CD14-positive monocyte (primary cell): ENCODE measurements around the gene BICD1. TPM values are rescaled to one million over a fixed set of nuclear protein-coding genes. Genes with fewer than 3 reads are reported as not detected.

Source experiments
- DNase-seq, 3 donors: peaks; one replicate each; pipeline ENCODE4 v3.0.0-alpha.2; 2011 to 2022
- H2AFZ ChIP-seq: 2 replicates; pipeline ENCODE4 v1.6.0; 2012; ENCODE audit warnings: mild to moderate bottlenecking, low read depth, low read length, inconsistent platforms; ENCODE audit not compliant: insufficient read depth, poor library complexity, severe bottlenecking
- H3K27ac ChIP-seq, 2 donors: 1 replicate in 1 of 2; 2 replicates in 1 of 2; pipeline ENCODE4 v1.5.1; 2012 to 2013; ENCODE audit warnings: low read length in 2 of 2, control low read depth in 1 of 2, inconsistent platforms in 1 of 2, low read depth in 1 of 2, mild to moderate bottlenecking in 1 of 2
- H3K27me3 ChIP-seq, 2 donors: one replicate each; pipeline versions ENCODE4 v1.6.0 to v1.6.1; 2011 to 2013; ENCODE audit warnings: low read length in 2 of 2; ENCODE audit not compliant: control insufficient read depth in 2 of 2, insufficient read depth in 2 of 2
- H3K36me3 ChIP-seq, 2 donors: replicated peaks in 1 of 2; 1 replicate in 1 of 2; 2 replicates in 1 of 2; pipeline versions ENCODE4 v1.5.1 to v1.6.1; 2012 to 2013; ENCODE audit warnings: low read length in 2 of 2, control low read depth in 1 of 2, inconsistent platforms in 1 of 2, mild to moderate bottlenecking in 1 of 2; ENCODE audit not compliant: insufficient read depth in 2 of 2, control insufficient read depth in 1 of 2
- H3K4me1 ChIP-seq, 2 donors: 1 replicate in 1 of 2; 2 replicates in 1 of 2; pipeline versions ENCODE4 v1.5.1 to v1.6.1; 2012 to 2013; ENCODE audit warnings: low read length in 2 of 2, control low read depth in 1 of 2, inconsistent platforms in 1 of 2, mild to moderate bottlenecking in 1 of 2, moderate library complexity in 1 of 2; ENCODE audit not compliant: insufficient read depth in 2 of 2, control insufficient read depth in 1 of 2
- H3K4me2 ChIP-seq: replicated peaks from 2 replicates; pipeline ENCODE3; 2012; ENCODE audit warnings: low read length, moderate library complexity, mild to moderate bottlenecking; ENCODE audit not compliant: poor library complexity, severe bottlenecking; ENCODE audit errors: extremely low read depth
- H3K4me3 ChIP-seq, 3 experiments: fragments of 200-600 bp in 1 of 3; sonication (generic) in 1 of 3; replicated peaks in 1 of 3; 1 replicate in 2 of 3; 2 replicates in 1 of 3; pipeline ENCODE4 v1.5.1; 2011 to 2013; ENCODE audit warnings: low read length in 3 of 3, mild to moderate bottlenecking in 3 of 3, control low read depth in 2 of 3, low read depth in 2 of 3, inconsistent platforms in 1 of 3, moderate library complexity in 1 of 3
- H3K79me2 ChIP-seq: 2 replicates; pipeline ENCODE4 v1.6.0; 2012; ENCODE audit warnings: mild to moderate bottlenecking, control low read depth, inconsistent platforms, low read length, moderate library complexity; ENCODE audit not compliant: insufficient read depth
- H3K9ac ChIP-seq: 2 replicates; pipeline ENCODE4 v1.6.0; 2017; ENCODE audit warnings: low read length, mild to moderate bottlenecking; ENCODE audit not compliant: insufficient read depth, poor library complexity, severe bottlenecking
- H3K9me3 ChIP-seq, 2 donors: replicated peaks in 1 of 2; 1 replicate in 1 of 2; 2 replicates in 1 of 2; pipeline versions ENCODE4 v1.5.1 to v1.6.1; 2012 to 2013; ENCODE audit warnings: low read length in 2 of 2, control low read depth in 1 of 2; ENCODE audit not compliant: control insufficient read depth in 1 of 2, insufficient read depth in 1 of 2
- H4K20me1 ChIP-seq: 2 replicates; pipeline ENCODE4 v1.6.0; 2012; ENCODE audit warnings: mild to moderate bottlenecking, low read length, control low read depth, moderate library complexity; ENCODE audit not compliant: insufficient read depth
- H3K27ac Mint-ChIP-seq, 7 donors: one replicate each; pipeline ENCODE4 v1.8.0; 2020; ENCODE audit warnings: mild to moderate bottlenecking in 7 of 7, mixed read lengths in 7 of 7, moderate library complexity in 6 of 7, inconsistent platforms in 2 of 7
- H3K27me3 Mint-ChIP-seq, 3 donors: one replicate each; pipeline ENCODE4 v1.8.0; 2021 to 2022; ENCODE audit warnings: low read depth in 3 of 3, mild to moderate bottlenecking in 3 of 3, mixed read lengths in 3 of 3, moderate library complexity in 3 of 3, inconsistent platforms in 1 of 3
- H3K36me3 Mint-ChIP-seq, 2 donors: one replicate each; pipeline ENCODE4 v1.8.0; 2020; ENCODE audit warnings: mixed read lengths in 2 of 2, inconsistent platforms in 1 of 2, mild to moderate bottlenecking in 1 of 2
- H3K4me1 Mint-ChIP-seq: one replicate; pipeline ENCODE4 v1.8.0; 2020; ENCODE audit warnings: mild to moderate bottlenecking, mixed read lengths
- H3K4me3 Mint-ChIP-seq, 2 donors: one replicate each; pipeline ENCODE4 v1.8.0; 2020; ENCODE audit warnings: mild to moderate bottlenecking in 2 of 2, mixed read lengths in 2 of 2, moderate library complexity in 1 of 2
- H3K9me3 Mint-ChIP-seq, 7 donors: one replicate each; pipeline ENCODE4 v1.8.0; 2020 to 2022; ENCODE audit warnings: mixed read lengths in 7 of 7, mild to moderate bottlenecking in 6 of 7, moderate library complexity in 6 of 7, inconsistent platforms in 2 of 7
- CTCF ChIP-seq: fragments of 200-600 bp; IDR thresholded peaks from one replicate; pipeline ENCODE4 v1.8.0; 2022; ENCODE audit warnings: antibody characterized with exemption, mild to moderate bottlenecking
- WGBS: methylation state at CpG from one replicate; pipeline ENCODE4 v1.1.5; 2013; ENCODE audit warnings: missing lambda C conversion rate; ENCODE audit not compliant: insufficient coverage; 5-methylcytosine and 5-hydroxymethylcytosine counted together
- intact Hi-C, 2 donors: fragments of 100-400 bp; cut with micrococcal nuclease; formaldehyde crosslinking; loops; one replicate each; pipeline versions ENCODE4 v1.15.0 to v1.15.1; 2023
- polyA plus RNA-seq, 3 donors: library from polyadenylated mRNA; depleted of rRNA in 1 of 3; unstranded in 2 of 3; stranded (reverse) in 1 of 3; fragments of 300-500 nt in 2 of 3; fragments of >200 nt in 1 of 3; fragmentation: Illumina TruSeq in 2 of 3; gene quantifications; 1 replicate in 2 of 3; 2 replicates in 1 of 3; pipeline ENCODE4 v1.2.3, GENCODE V29; 2012 to 2021

Gene BICD1
- polyA plus RNA-seq, 3 donors: 0.55 to 2.1 (median 1.6) TPM

GRCh38 chr12:32264961-32265360, 158.3 kb downstream of the BICD1 start:
- H3K4me2 ChIP-seq: no peak overlapping the region
- H2AFZ ChIP-seq: no peak overlapping the region
- no peaks in the 10 kb centered on the region for H3K27me3 Mint-ChIP-seq
- peak overlapping the region in 2 of 7 donors; percentile 45 to 46 for H3K27ac Mint-ChIP-seq
- DNase-seq: no peak
- no peaks in the 10 kb centered on the region for H3K36me3 ChIP-seq
- H3K9me3 Mint-ChIP-seq: peaks cover 0 to 14% (median 4%) of the 10 kb centered on the region in 7 donors
- H3K27ac ChIP-seq: no peak overlapping the region
- no peak overlapping the region for H3K9ac ChIP-seq
- peaks cover 0 to 6% of the 10 kb centered on the region in 2 donors for H3K4me1 ChIP-seq
- H3K4me1 Mint-ChIP-seq: peaks cover 14% of the 10 kb centered on the region
- H3K36me3 Mint-ChIP-seq: peaks cover 0 to 4% of the 10 kb centered on the region in 2 donors
- 0% methylated on average over 2 of the region's 5 CpGs for WGBS
- H3K9me3 ChIP-seq: no peaks in the 10 kb centered on the region
- no peak for TF ChIP-seq CTCF
- H3K4me3 Mint-ChIP-seq: no peak overlapping the region
- H3K27me3 ChIP-seq: no peaks in the 10 kb centered on the region
- H3K4me3 ChIP-seq: no peak overlapping the region
- no peaks in the 10 kb centered on the region for H4K20me1 ChIP-seq
- intact Hi-C loops: no loop called here
- no peaks in the 10 kb centered on the region for H3K79me2 ChIP-seq

- Histone ChIP-seq H3K79me2 (no peaks in the 10 kb centered on the region), H3K4me1 (peaks cover 0 to 6% of the 10 kb centered on the region in 2 donors), H3K27ac (peak overlapping the region in 1 of 2 donors; percentile 22), H4K20me1 (no peaks in the 10 kb centered on the region), H3K9me3 (no peaks in the 10 kb centered on the region), H3K9ac (no peak overlapping the region), H2AFZ (peak overlapping the region; percentile 54), H3K4me2 (peak overlapping the region; percentile 24), H3K36me3 (no peaks in the 10 kb centered on the region), H3K27me3 (no peaks in the 10 kb centered on the region), H3K4me3 (peak overlapping the region in 1 of 3 experiments; percentile 8)
- H3K4me1 Mint-ChIP-seq: peaks cover 14% of the 10 kb centered on the region
- intact Hi-C loops: no loop called here
- WGBS: no CpG with 5 or more reads among the region's 7 CpGs
- no peak for TF ChIP-seq CTCF
- peak overlapping the region in 3 of 7 donors; percentile 30 to 72 (median 45) for H3K27ac Mint-ChIP-seq
- no peaks in the 10 kb centered on the region for H3K27me3 Mint-ChIP-seq
- H3K9me3 Mint-ChIP-seq: peaks cover 0 to 14% (median 4%) of the 10 kb centered on the region in 7 donors
- DNase-seq: no peak
- H3K36me3 Mint-ChIP-seq: peaks cover 0 to 4% of the 10 kb centered on the region in 2 donors
- H3K4me3 Mint-ChIP-seq: no peak overlapping the region
Measured at GRCh38 chr12:32265456-32265855, 158.8 kb downstream of the BICD1 start.
